Measurements from ENCODE around the gene SLC35F3. TPM values are rescaled to one million over a fixed set of nuclear protein-coding genes. Genes with fewer than 3 reads are reported as not detected.

SLC35F3 gene
- total RNA-seq, 2 experiments from 2014 or later = 0.08 TPM; not detected in 1

DNA sequence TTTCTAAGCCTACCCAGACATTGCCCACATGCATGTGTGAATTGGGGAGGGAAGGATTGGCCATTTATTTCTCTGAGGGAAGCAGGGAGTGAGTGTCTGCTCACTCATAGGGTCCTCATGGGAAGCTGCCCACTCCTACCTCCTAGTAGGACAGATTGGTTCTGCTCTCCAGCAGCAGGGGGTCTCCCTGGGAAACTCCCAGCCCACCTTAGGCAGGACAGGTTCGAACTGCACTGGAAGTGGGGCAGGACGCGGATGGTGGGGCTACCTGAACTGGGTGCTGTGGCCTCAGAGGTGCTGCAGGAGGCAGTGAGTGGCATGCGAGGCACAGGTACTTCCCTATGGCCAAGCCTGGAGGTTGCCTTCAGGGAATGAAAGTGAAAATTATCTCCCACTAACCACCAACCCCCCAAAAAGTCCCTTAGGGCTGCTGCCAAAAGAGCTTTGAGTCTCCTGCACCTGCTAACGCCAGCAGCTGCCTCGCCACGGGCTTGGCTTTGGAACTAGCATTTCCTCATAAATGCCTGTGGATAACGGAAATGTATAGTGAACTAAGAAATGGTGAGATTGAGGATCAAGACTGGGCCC, 311.7 kb downstream of the SLC35F3 start:
- H3K9me3 ChIP-seq (ENCODE audit: control insufficient read depth in 1 of 2, insufficient read depth in 1 of 2, low read length in 2 of 2) = no peaks in the 10 kb centered on the region
- no peak overlapping the region for H3K27ac ChIP-seq (ENCODE audit: low read depth in 1 of 2, low read length in 2 of 2)
- peak overlapping the region; percentile 76 for H3K4me3 Mint-ChIP-seq

GRCh38 chr1:234217316-234217840, 312.9 kb downstream of the SLC35F3 start:
- ChIA-PET CTCF (interaction anchor here (0.6 kb wide), 1 partner anchor 10 kb away, joined by 3 read pairs; no protein-coding TSS in a partner anchor), POLR2A (no interaction called here)
- Histone ChIP-seq H3K9me3 (ENCODE audit: control insufficient read depth in 1 of 2, insufficient read depth in 1 of 2, low read length in 2 of 2) (no peaks in the 10 kb centered on the region), H3K27ac (ENCODE audit: low read depth in 1 of 2, low read length in 2 of 2) (no peak overlapping the region), H3K36me3 (ENCODE audit: insufficient read depth, low read length) (no peaks in the 10 kb centered on the region), H3K4me1 (ENCODE audit: insufficient read depth, low read length) (peaks cover 25% of the 10 kb centered on the region), H3K4me3 (ENCODE audit: low read length) (no peak overlapping the region), H3K27me3 (ENCODE audit: control insufficient read depth in 1 of 2, insufficient read depth in 2 of 2, low read length in 2 of 2) (peaks cover 4 to 26% of the 10 kb centered on the region in 2 experiments)
- Mint-ChIP-seq H3K4me1 (ENCODE audit: low read depth) (peaks cover 20% of the 10 kb centered on the region), H3K36me3 (ENCODE audit: low read depth) (no peaks in the 10 kb centered on the region), H3K4me3 (no peak overlapping the region), H3K27me3 (peaks cover 32% of the 10 kb centered on the region), H3K27ac (no peak overlapping the region), H3K9me3 (no peaks in the 10 kb centered on the region)
- intact Hi-C loops (cut with DNase I, micrococcal nuclease) = no loop called here
- TF ChIP-seq, protein P1, sequence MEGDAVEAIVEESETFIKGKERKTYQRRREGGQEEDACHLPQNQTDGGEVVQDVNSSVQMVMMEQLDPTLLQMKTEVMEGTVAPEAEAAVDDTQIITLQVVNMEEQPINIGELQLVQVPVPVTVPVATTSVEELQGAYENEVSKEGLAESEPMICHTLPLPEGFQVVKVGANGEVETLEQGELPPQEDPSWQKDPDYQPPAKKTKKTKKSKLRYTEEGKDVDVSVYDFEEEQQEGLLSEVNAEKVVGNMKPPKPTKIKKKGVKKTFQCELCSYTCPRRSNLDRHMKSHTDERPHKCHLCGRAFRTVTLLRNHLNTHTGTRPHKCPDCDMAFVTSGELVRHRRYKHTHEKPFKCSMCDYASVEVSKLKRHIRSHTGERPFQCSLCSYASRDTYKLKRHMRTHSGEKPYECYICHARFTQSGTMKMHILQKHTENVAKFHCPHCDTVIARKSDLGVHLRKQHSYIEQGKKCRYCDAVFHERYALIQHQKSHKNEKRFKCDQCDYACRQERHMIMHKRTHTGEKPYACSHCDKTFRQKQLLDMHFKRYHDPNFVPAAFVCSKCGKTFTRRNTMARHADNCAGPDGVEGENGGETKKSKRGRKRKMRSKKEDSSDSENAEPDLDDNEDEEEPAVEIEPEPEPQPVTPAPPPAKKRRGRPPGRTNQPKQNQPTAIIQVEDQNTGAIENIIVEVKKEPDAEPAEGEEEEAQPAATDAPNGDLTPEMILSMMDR (IDR thresholded peaks at IDR 0.05) = no peak
- DNase-seq = no peak
- ATAC-seq (ENCODE audit: poor library complexity) = no peak

More for the DNA sequence above, 311.7 kb downstream of the SLC35F3 start:
- Mint-ChIP-seq H3K36me3 (ENCODE audit: low read depth) (no peaks in the 10 kb centered on the region), H3K27me3 (peaks cover 39% of the 10 kb centered on the region), H3K27ac (no peak overlapping the region), H3K4me1 (ENCODE audit: low read depth) (peaks cover 20% of the 10 kb centered on the region), H3K9me3 (no peaks in the 10 kb centered on the region)
- no peak for ATAC-seq (ENCODE audit: poor library complexity)
- no peak overlapping the region for H3K4me3 ChIP-seq (ENCODE audit: low read length)
- TF ChIP-seq, protein P1 (IDR thresholded peaks at IDR 0.05) = no peak
- H3K27me3 ChIP-seq (ENCODE audit: control insufficient read depth in 1 of 2, insufficient read depth in 2 of 2, low read length in 2 of 2) = peaks cover 4 to 26% of the 10 kb centered on the region in 2 experiments
- H3K4me1 ChIP-seq (ENCODE audit: insufficient read depth, low read length) = peaks cover 25% of the 10 kb centered on the region
- H3K36me3 ChIP-seq (ENCODE audit: insufficient read depth, low read length) = no peaks in the 10 kb centered on the region
- DNase-seq = peak in 1 of 14 experiments; percentile 9
- ChIA-PET POLR2A (interaction anchor here (0.7 kb wide), 1 partner anchor 157 kb away, joined by 4 read pairs; the partner anchor contains the start of gene COA6), CTCF (interaction anchor here (1.3 to 4.8 kb wide), 2 partner anchors 94 to 111 kb away, joined by 3 to 43 read pairs; no protein-coding TSS in a partner anchor)
- intact Hi-C loops (cut with DNase I, micrococcal nuclease) = no loop called here

GRCh38 chr1:234218078-234218477, 313.6 kb downstream of the SLC35F3 start:
- peaks cover 15% of the 10 kb centered on the region for H3K4me1 Mint-ChIP-seq (ENCODE audit: low read depth)
- DNase-seq (no peak), ATAC-seq (ENCODE audit: poor library complexity) (no peak)
- CTCF ChIA-PET = no interaction called here
- no peak overlapping the region for H3K4me3 ChIP-seq (ENCODE audit: low read length)
- no peaks in the 10 kb centered on the region for H3K9me3 ChIP-seq (ENCODE audit: control insufficient read depth in 1 of 2, insufficient read depth in 1 of 2, low read length in 2 of 2)
- TF ChIP-seq, protein P1 (IDR thresholded peaks at IDR 0.05) = no peak
- POLR2A ChIA-PET = interaction anchor here (1.2 kb wide), 1 partner anchor 92 kb away, joined by 3 read pairs; no protein-coding TSS in a partner anchor
- H3K36me3 Mint-ChIP-seq (ENCODE audit: low read depth) = no peaks in the 10 kb centered on the region
- peaks cover 21% of the 10 kb centered on the region for H3K4me1 ChIP-seq (ENCODE audit: insufficient read depth, low read length)
- H3K27ac ChIP-seq (ENCODE audit: low read depth in 1 of 2, low read length in 2 of 2) = no peak overlapping the region
- no peaks in the 10 kb centered on the region for H3K9me3 Mint-ChIP-seq
- intact Hi-C loops (cut with DNase I, micrococcal nuclease) = no loop called here
- H3K36me3 ChIP-seq (ENCODE audit: insufficient read depth, low read length) = no peaks in the 10 kb centered on the region
- H3K4me3 Mint-ChIP-seq = no peak overlapping the region
- H3K27me3 ChIP-seq (ENCODE audit: control insufficient read depth in 1 of 2, insufficient read depth in 2 of 2, low read length in 2 of 2) = peaks cover 4 to 26% of the 10 kb centered on the region in 2 experiments
- no peak overlapping the region for H3K27ac Mint-ChIP-seq
- peaks cover 32% of the 10 kb centered on the region for H3K27me3 Mint-ChIP-seq

All from CD4-positive, alpha-beta T cell (primary cell).